H9 (cell line): ENCODE results near the gene TMED6. TPM values are rescaled to one million over a fixed set of nuclear protein-coding genes. Genes with fewer than 3 reads are reported as not detected.

Experiments
- DNase-seq: peaks from one replicate; pipeline ENCODE4 v3.0.0-alpha.2; 2017
- H2AFZ ChIP-seq: one replicate; pipeline ENCODE4 v1.6.1; 2013; ENCODE audit warnings: mild to moderate bottlenecking, low read length, control low read depth, moderate library complexity
- H2AK5ac ChIP-seq: 2 replicates; pipeline ENCODE4 v1.6.1; 2013; ENCODE audit warnings: low read length, control low read depth, mixed read lengths; ENCODE audit not compliant: insufficient read length
- H2BK120ac ChIP-seq: one replicate; pipeline ENCODE4 v1.6.1; 2013; ENCODE audit warnings: low read depth, mild to moderate bottlenecking, low read length, control low read depth, inconsistent platforms; ENCODE audit not compliant: poor library complexity, severe bottlenecking
- H2BK12ac ChIP-seq: 2 replicates; pipeline ENCODE4 v1.6.1; 2013; ENCODE audit warnings: low read length, control low read depth, mixed read lengths, low read depth; ENCODE audit not compliant: insufficient read length
- H2BK15ac ChIP-seq: 2 replicates; pipeline ENCODE4 v1.6.1; 2013; ENCODE audit warnings: low read depth, low read length, control low read depth
- H2BK20ac ChIP-seq: one replicate; pipeline ENCODE4 v1.6.1; 2013; ENCODE audit warnings: low read depth, mild to moderate bottlenecking, low read length, control low read depth, inconsistent platforms; ENCODE audit not compliant: poor library complexity, severe bottlenecking
- H2BK5ac ChIP-seq: 2 replicates; pipeline ENCODE4 v1.6.1; 2013; ENCODE audit warnings: low read length, control low read depth, mixed read lengths; ENCODE audit not compliant: insufficient read length
- H3K14ac ChIP-seq: 2 replicates; pipeline ENCODE4 v1.6.1; 2013; ENCODE audit warnings: low read length, control low read depth; ENCODE audit not compliant: insufficient read depth
- H3K18ac ChIP-seq: 2 replicates; pipeline ENCODE4 v1.6.1; 2013; ENCODE audit warnings: low read depth, mild to moderate bottlenecking, mixed read lengths, low read length, control low read depth; ENCODE audit not compliant: insufficient read length
- H3K23ac ChIP-seq: 2 replicates; pipeline ENCODE4 v1.6.1; 2013; ENCODE audit warnings: low read length, control low read depth, mixed read lengths, low read depth; ENCODE audit not compliant: insufficient read length
- H3K23me2 ChIP-seq: 2 replicates; pipeline ENCODE4 v1.6.1; 2013; ENCODE audit warnings: low read depth, mild to moderate bottlenecking, mixed read lengths, low read length, control low read depth; ENCODE audit not compliant: insufficient read length, poor library complexity, severe bottlenecking
- H3K27ac ChIP-seq: 2 replicates; pipeline ENCODE4 v1.5.1; 2013; ENCODE audit warnings: low read length, control low read depth, mixed read lengths, low read depth; ENCODE audit not compliant: insufficient read length
- H3K27me3 ChIP-seq: 2 replicates; pipeline ENCODE4 v1.6.1; 2013; ENCODE audit warnings: low read length, control low read depth, inconsistent platforms; ENCODE audit not compliant: insufficient read depth
- H3K4ac ChIP-seq: 2 replicates; pipeline ENCODE4 v1.6.1; 2013; ENCODE audit warnings: low read depth, mild to moderate bottlenecking, control low read depth, inconsistent platforms, low read length, moderate library complexity
- H3K4me1 ChIP-seq: 2 replicates; pipeline ENCODE4 v1.6.1; 2013; ENCODE audit warnings: low read length, control low read depth, inconsistent platforms; ENCODE audit not compliant: insufficient read depth
- H3K4me2 ChIP-seq: 2 replicates; pipeline ENCODE4 v1.6.1; 2013; ENCODE audit warnings: low read length, control low read depth, mixed read lengths; ENCODE audit not compliant: insufficient read length, insufficient read depth
- H3K56ac ChIP-seq: 2 replicates; pipeline ENCODE4 v1.6.1; 2013; ENCODE audit warnings: low read depth, mild to moderate bottlenecking, mixed read lengths, low read length, control low read depth; ENCODE audit not compliant: insufficient read length
- H3K79me1 ChIP-seq: 2 replicates; pipeline ENCODE4 v1.6.1; 2013; ENCODE audit warnings: low read depth, mild to moderate bottlenecking, moderate library complexity, low read length, control low read depth, inconsistent platforms; ENCODE audit not compliant: insufficient read depth, poor library complexity, severe bottlenecking
- H3K79me2 ChIP-seq: 2 replicates; pipeline ENCODE4 v1.6.1; 2013; ENCODE audit warnings: low read length, control low read depth, inconsistent platforms; ENCODE audit not compliant: insufficient read depth
- H3K9ac ChIP-seq: 2 replicates; pipeline ENCODE4 v1.6.1; 2013; ENCODE audit warnings: low read length, control low read depth, mixed read lengths; ENCODE audit not compliant: insufficient read length; ENCODE audit errors: extremely low read depth
- H3K9me3 ChIP-seq: one replicate; pipeline ENCODE4 v1.6.1; 2013; ENCODE audit warnings: low read depth, low read length, inconsistent platforms; ENCODE audit not compliant: control insufficient read depth
- H3T11ph ChIP-seq: one replicate; pipeline ENCODE4 v1.6.1; 2013; ENCODE audit warnings: mild to moderate bottlenecking, low read length, control low read depth, inconsistent platforms
- H4K20me1 ChIP-seq: one replicate; pipeline ENCODE4 v1.6.1; 2013; ENCODE audit not compliant: control insufficient read depth, insufficient read length, insufficient read depth
- H4K5ac ChIP-seq: 2 replicates; pipeline ENCODE4 v1.6.1; 2013; ENCODE audit warnings: low read depth, mild to moderate bottlenecking, mixed read lengths, low read length, control low read depth; ENCODE audit not compliant: insufficient read length
- H4K8ac ChIP-seq: replicated peaks from 2 replicates; pipeline ENCODE4 v1.6.1; 2013; ENCODE audit warnings: low read length, control low read depth, mixed read lengths, low read depth; ENCODE audit not compliant: insufficient read length
- H4K91ac ChIP-seq: 2 replicates; pipeline ENCODE4 v1.6.1; 2013; ENCODE audit warnings: low read depth, mild to moderate bottlenecking, moderate library complexity, mixed read lengths, low read length, control low read depth; ENCODE audit not compliant: insufficient read length
- H3K27ac Mint-ChIP-seq, 3 experiments: 2 replicates in 2 of 3; 3 replicates in 1 of 3; pipeline ENCODE4 v1.8.0; 2020 to 2021; ENCODE audit warnings: mixed read lengths in 3 of 3, mild to moderate bottlenecking in 1 of 3, moderate library complexity in 1 of 3
- H3K27me3 Mint-ChIP-seq: 2 replicates; pipeline ENCODE4 v1.8.0; 2021; ENCODE audit warnings: low read depth, mild to moderate bottlenecking, moderate library complexity, mixed read lengths
- H3K36me3 Mint-ChIP-seq, 3 experiments: 2 replicates in 2 of 3; 3 replicates in 1 of 3; pipeline ENCODE4 v1.8.0; 2020 to 2021; ENCODE audit warnings: low read depth in 3 of 3, mixed read lengths in 3 of 3; ENCODE audit not compliant: insufficient read depth in 1 of 3
- H3K4me1 Mint-ChIP-seq, 2 experiments: 2 replicates each; pipeline ENCODE4 v1.8.0; 2020; ENCODE audit warnings: mixed read lengths in 2 of 2
- H3K4me3 Mint-ChIP-seq, 2 experiments: 2 replicates in 1 of 2; 3 replicates in 1 of 2; pipeline ENCODE4 v1.8.0; 2020 to 2021; ENCODE audit warnings: mild to moderate bottlenecking in 2 of 2, mixed read lengths in 2 of 2, moderate library complexity in 1 of 2
- H3K9me3 Mint-ChIP-seq, 2 experiments: 2 replicates in 1 of 2; 3 replicates in 1 of 2; pipeline ENCODE4 v1.8.0; 2020; ENCODE audit warnings: mild to moderate bottlenecking in 2 of 2, mixed read lengths in 2 of 2, moderate library complexity in 1 of 2
- WGBS: extraction: QIAGEN DNeasy Blood & Tissue Kit; methylation state at CpG from one replicate; pipeline ENCODE4 v1.1.7; 2013; ENCODE audit warnings: missing lambda C conversion rate, low lambda C conversion rate, mixed read lengths; ENCODE audit not compliant: insufficient read length; ENCODE audit errors: extremely low coverage; 5-methylcytosine and 5-hydroxymethylcytosine counted together
- total RNA-seq: library from RNA; stranded (reverse); gene quantifications from 2 replicates; pipeline ENCODE4 v1.2.1, GENCODE V29; 2021
- TF ChIP-seq, protein P1 (sequence below): fragments of 200-600 bp; sonication (generic); conservative IDR thresholded peaks from 3 replicates; pipeline ENCODE4 v1.8.0; 2021; ENCODE audit warnings: antibody characterized with exemption, mild to moderate bottlenecking

TMED6 gene
- total RNA-seq, 1 experiment from 2014 or later: 0.31 TPM

DNA sequence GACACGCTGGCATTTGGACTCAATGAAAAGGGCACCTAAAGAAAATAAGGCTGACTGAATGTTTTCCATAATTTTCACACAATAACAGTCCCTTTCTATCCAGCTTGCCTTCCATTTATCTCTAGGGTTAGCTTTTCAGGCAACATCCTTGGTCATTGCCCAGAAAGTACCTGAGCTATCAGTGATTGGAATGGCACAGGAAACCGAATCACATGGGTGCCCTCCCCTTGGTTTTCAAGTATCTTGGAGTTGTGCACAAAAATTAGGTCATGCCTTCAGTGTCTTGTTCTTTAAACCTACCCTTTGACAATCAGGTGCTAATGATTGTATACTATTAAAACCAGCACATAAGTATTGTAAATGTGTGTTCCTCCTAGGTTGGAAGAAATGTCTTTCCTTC is 43.7 kb downstream of the TMED6 start:
- Histone ChIP-seq H2BK15ac (no peak overlapping the region), H3K4ac (no peak overlapping the region), H3K18ac (no peak overlapping the region), H4K8ac (no peak overlapping the region), H2BK20ac (no peak overlapping the region), H3K14ac (no peak overlapping the region), H3K27ac (no peak overlapping the region), H3T11ph (no peak overlapping the region), H2BK12ac (no peak overlapping the region), H3K4me1 (peaks cover 2% of the 10 kb centered on the region; the same call in 1 of the 2 replicates), H3K4me2 (no peak overlapping the region), H2BK5ac (no peak overlapping the region), H2AK5ac (no peak overlapping the region), H3K79me2 (peaks cover 3% of the 10 kb centered on the region; the same call in 1 of the 2 replicates), H3K9ac (no peak overlapping the region), H2AFZ (no peak overlapping the region), H3K23ac (no peak overlapping the region), H4K5ac (no peak overlapping the region), H3K79me1 (no peaks in the 10 kb centered on the region), H3K9me3 (no peaks in the 10 kb centered on the region), H4K20me1 (no peaks in the 10 kb centered on the region), H3K56ac (no peak overlapping the region), H2BK120ac (no peak overlapping the region), H3K23me2 (peaks cover 6% of the 10 kb centered on the region), H3K27me3 (no peaks in the 10 kb centered on the region), H4K91ac (no peak overlapping the region)
- Mint-ChIP-seq H3K9me3 (no peaks in the 10 kb centered on the region; a peak in 2 of 5 replicates), H3K27ac (no peak overlapping the region), H3K4me1 (peaks cover 7 to 10% of the 10 kb centered on the region in 2 experiments), H3K27me3 (no peaks in the 10 kb centered on the region; the same call in 1 of the 2 replicates), H3K4me3 (no peak overlapping the region), H3K36me3 (peaks cover 0 to 4% (median 2%) of the 10 kb centered on the region in 3 experiments; a peak in 2 of 7 replicates)
- no CpG with 5 or more reads among the region's 2 CpGs for WGBS
- TF ChIP-seq, protein P1, sequence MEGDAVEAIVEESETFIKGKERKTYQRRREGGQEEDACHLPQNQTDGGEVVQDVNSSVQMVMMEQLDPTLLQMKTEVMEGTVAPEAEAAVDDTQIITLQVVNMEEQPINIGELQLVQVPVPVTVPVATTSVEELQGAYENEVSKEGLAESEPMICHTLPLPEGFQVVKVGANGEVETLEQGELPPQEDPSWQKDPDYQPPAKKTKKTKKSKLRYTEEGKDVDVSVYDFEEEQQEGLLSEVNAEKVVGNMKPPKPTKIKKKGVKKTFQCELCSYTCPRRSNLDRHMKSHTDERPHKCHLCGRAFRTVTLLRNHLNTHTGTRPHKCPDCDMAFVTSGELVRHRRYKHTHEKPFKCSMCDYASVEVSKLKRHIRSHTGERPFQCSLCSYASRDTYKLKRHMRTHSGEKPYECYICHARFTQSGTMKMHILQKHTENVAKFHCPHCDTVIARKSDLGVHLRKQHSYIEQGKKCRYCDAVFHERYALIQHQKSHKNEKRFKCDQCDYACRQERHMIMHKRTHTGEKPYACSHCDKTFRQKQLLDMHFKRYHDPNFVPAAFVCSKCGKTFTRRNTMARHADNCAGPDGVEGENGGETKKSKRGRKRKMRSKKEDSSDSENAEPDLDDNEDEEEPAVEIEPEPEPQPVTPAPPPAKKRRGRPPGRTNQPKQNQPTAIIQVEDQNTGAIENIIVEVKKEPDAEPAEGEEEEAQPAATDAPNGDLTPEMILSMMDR: no peak
- DNase-seq: no peak
